Stimulated activated CD4-positive, alpha-beta T cell treated with anti-CD3 and anti-CD28 coated beads, TNF-alpha, amount 100 ng/mL, for 24 hours (primary cell): ENCODE results near the gene TMEM129.
"Not testable (repeated sequence)": the region's sequence is repeated elsewhere in the genome, so short reads cannot be mapped to it uniquely, and the experiment has no call there.

Experiments used
- DNase-seq, 3 experiments: peaks; one replicate each; pipeline ENCODE4 v3.0.0-alpha.2; 2020; ENCODE audit warnings: low read depth in 3 of 3

Gene TMEM129

GRCh38 chr4:1721666-1722550 lies 785 bp upstream of the TMEM129 start:
- DNase-seq: peak in 1 of 3 experiments; percentile 45

- peak in 1 of 3 experiments; percentile 43 for DNase-seq
Observed at GRCh38 chr4:1720163-1720983, 750 bp downstream of the TMEM129 start.

- DNase-seq: no peak
Observed at GRCh38 chr4:1718095-1718850, 2.9 kb downstream of the TMEM129 start.

DNA sequence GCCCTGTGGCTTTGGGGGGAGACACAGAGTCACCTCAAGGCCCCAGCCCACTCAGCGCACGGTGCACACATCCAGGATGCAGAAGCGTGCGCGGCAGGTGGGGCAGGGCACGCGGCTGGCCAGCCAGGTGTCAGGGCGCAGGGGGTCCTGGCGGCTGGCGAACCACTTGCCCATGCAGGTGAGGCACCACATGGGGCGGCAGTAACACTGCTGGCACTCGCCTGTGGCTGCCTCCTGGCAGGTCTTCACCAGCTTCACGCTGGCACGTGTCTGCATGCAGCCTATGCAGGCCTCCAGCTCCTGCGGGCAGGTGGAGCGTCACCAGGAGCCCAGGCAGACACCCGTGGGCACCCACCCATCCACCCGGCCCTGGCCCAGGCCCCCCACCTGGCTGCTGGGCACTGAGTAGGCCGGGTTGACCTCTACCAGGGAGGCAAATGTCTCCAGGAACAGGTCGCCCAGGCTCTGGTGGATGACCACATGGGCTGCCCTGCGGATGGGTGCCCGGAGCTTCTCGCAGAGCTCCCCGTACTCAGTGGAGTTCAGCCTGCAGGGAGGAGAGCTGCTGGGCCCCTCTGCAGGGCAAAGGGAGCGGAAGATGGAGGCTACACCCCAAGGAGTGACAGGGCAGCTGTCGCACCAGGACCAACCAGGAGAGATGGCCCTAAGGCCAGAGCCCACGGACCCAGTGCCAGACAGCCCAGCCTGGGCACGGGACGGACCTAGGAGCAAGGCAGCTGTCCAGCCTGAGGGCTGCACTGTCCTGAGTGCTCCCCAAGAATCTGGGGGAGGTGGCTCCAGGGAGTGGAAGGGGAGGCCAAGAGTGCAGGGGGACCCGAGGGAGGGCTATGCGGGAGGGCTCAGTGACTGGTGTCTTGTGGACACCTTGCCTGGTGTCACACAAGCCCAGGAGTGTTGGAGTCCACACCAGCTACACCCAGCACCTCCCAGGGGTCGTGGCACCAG lies 3.7 kb downstream of the TMEM129 start:
- DNase-seq: no peak

- no peak for DNase-seq
Observed at GRCh38 chr4:1716065-1716945, 4.8 kb downstream of the TMEM129 start.

DNA sequence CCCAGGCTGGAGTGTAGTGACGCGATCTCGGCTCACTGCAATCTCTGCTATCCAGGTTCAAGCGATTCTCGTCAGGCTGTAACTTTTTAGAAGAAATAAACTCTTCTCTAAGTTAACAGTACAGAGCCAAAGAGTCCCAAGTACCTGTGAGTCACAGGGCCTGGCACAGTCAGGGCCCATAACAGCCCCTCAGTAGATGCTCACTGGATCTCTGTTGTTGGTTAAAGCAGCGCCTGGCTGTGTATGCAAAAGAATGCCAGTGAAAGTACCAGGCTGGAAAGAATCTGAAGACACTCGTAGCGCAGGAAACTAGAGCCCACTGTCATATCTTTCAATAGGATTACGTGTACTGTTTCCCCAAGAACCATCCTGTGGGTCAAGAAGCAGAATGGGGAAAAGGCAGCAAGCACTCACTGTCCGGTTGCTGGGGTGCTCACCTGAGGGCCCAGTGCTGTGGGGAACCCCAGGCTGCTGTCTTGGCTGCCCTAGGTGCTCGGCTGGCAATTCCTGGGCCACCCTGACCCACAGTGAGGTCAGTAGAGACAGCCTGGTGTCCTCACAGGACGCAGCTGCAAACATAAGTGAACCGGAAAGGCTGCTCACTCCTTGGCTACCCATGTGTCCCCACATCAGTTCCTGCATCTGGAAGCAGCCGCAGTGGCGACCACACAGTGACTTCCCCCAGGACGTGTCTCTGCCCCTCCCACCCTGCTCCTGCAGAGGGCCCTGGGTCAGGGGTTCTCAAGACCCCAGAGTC lies 5.9 kb downstream of the TMEM129 start:
- no peak for DNase-seq

- no peak for DNase-seq
Observed at GRCh38 chr4:1714303-1715001, 6.7 kb downstream of the TMEM129 start.

GRCh38 chr4:1713003-1713851 lies 7.9 kb downstream of the TMEM129 start:
- no peak for DNase-seq

DNA sequence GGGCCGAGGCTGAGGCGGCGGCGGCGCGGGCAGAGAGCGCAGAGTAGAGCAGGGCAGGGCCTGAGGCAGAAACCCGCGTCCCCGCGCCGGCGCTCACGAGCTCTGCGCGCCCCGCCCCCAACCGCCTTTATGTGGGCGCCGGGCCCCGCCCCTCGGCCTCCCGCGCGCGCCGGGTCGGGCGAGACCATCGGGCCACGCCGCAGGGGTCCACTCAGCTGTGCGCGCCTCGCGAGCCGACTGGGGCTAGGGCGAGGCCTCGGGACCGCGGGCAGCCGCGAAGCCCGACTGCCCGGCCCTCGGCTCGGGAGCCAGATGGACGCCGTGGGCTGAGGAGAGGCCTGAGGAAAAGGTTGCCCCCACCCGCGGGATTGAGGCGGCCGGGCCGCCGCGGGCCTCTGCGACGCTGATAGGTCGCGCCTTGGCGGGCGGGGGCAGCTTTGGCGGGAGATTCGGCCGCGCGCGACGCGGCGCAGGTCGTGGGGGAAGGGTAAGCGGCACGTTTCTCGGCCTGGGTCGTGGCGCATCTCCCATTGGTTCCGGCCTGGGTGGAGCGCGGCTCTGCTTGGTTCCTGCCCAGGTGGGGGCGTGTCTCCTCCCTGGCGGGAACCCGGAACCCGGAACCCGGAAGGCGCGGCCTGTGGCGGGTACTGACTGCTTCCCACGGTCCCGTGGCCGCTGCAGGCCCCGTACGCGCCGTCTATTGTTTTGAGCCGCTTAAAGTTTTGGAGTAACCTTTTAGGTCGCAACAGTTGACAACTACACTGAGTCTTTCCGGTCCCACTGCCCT lies 8.7 kb downstream of the TMEM129 start, which contains the start of gene SLBP:
TSS of gene SLBP (minus strand) at position 104 of the 787 bp plus-strand sequence. CDS start 131 bp downstream, outside the sequence.
- DNase-seq: peak; percentile 98 to 99 (median 99)

DNA sequence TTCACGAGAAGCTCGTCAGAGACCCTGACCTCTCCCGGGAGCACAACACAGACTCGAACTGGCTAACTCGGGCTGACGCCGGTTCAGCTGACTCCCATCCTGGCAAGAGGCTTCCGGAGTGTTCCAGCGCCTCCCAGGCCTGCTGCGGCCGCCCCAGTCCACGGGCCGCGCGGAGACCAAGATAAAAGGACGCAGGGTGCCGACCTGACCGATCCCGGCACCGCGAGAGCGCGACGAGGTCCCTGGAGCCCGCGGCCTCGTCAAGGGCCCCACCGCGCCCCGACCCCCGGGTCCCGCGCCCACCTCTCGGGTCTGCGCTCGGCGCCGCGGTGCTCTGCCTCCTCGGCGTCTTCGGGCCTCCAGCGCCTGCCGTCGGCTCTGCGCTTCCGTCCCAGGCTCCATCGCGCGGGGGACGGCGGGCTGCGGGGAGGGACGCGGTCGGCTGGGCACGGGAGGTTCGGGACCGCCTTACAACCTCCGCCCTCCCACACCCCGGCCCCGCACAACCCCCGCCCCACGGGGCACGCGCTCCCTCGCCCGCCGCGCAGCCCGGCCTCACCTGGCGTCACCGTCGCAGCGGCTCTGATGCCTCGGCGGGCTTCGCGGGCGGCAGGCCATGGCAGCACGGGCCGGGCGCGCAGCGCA lies 9.4 kb downstream of the TMEM129 start:
- DNase-seq: peak in 1 of 3 experiments; percentile 32

- no peak for DNase-seq
Observed at GRCh38 chr4:1711055-1711570, 10.0 kb downstream of the TMEM129 start.

GRCh38 chr4:1708581-1708980 lies 12.5 kb downstream of the TMEM129 start:
- DNase-seq: no peak

- DNase-seq: no peak
Observed at GRCh38 chr4:1706358-1706757, 14.8 kb downstream of the TMEM129 start.

DNA sequence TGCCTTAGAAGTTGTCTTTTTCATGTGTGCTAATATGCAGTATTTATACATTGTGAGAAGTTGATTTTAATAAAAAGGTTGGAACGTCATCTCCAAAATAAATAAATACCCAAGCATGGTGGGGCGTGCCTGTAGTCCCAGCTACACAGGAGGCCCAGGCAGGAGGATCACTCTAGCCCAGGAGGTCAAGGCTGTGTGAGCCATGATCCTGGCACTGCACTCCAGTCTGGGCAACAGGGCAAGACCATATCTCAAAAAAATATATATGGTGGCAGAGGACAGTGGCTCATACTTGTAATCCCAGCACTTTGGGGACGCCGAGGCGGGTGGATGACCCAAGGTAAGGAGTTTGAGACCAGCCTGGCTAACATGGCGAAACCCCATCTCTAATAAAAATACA lies 15.4 kb downstream of the TMEM129 start:
- no peak for DNase-seq

DNA sequence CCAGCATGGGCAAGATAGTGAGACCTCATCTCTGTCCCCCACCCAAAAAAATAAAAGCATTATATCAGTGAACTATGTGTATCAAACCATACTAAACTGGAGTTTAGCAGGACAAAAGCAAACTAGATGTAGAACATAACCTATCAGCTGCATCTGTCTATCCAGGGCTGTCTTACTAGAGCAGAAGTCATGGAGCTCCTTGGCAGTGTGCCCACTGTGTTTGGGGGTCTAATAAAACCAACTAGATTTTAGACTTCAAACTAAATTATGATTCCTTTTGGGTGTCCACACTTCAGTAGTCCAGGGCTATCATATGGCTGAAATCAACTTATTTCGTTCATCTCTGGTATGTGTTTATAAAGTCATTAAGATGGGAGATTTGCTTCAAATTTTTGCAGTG lies 17.3 kb downstream of the TMEM129 start:
- DNase-seq: no peak

DNA sequence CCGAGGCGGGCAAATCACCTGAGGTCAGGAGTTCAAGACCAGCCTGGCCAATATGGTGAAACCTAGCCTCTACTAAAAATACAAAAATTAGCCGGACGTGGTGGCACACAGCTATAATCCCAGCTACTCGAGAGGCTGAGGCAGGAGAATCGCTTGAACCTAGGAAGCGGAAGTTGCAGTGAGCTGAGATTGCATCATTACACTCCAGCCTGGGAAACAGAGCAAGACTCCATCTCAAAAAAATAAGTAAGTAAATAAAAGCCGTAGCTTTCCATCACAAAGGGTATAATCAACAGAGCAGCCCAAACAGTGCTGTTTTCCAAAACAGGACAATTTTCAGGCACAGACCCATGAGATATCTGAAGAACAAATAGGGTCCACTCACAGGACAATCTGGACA lies 19.5 kb downstream of the TMEM129 start:
- DNase-seq: not testable (repeated sequence)
